GM20431 (cell line): ENCODE results near the gene CORO1C.

Experiments used
- in situ Hi-C: fragments of 300-500 bp; cut with MseI, MboI; formaldehyde crosslinking; loops from one replicate; pipeline ENCODE4 v1.15.0; 2020; ENCODE audit warnings: low sequenced_read_pairs; ENCODE audit not compliant: unreplicated experiment

Gene CORO1C

DNA sequence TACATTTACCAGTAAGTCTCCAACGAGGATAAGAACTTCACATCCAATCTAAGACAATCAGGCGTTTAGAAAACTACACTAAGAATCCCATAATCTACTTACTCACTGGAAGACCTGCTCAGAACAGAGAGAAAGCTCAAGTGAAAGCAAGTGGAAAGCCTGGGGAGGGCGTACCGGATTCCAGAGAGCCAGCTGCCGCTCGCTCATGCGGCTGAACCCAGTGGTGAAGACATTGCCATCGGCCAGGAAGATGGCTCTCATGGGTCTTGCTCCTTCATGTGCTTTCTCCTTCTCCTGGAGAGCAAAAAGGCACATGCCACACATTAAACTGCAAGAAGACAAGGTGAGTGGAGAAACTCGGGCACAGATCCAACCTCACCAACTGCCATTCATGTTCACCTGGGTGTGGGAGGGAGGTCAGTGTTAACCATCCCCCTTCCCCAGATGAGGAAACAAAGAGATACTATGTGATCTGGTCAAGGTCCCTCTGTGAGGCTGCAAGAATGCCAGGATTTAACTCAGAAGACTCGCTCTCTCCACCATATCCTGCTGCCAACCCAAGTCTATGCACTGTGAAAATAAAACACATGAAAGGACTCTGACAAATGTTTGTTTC is 74.1 kb downstream of the CORO1C start:
- in situ Hi-C loops, result loop anchor here (25.0 kb wide), 1 partner anchor 305 kb away; no protein-coding TSS in a partner anchor

DNA sequence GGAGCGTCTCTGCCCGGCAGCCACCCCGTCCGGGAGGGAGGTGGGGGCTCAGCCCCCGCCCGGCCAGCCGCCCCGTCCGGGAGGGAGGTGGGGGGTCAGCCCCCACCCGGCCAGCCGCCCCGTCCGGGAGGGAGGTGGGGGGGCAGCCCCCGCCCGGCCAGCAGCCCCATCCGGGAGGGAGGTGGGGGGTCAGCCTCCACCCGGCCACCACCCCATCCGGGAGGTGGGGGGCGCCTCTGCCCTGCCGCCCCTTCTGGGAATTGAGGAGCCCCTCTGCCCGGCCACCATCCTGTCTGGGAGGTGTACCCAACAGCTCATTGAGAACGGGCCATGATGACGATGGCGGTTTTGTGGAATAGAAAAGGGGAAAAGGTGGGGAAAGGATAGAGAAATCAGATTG is 75.1 kb downstream of the CORO1C start:
- in situ Hi-C loops, result loop anchor here (25.0 kb wide), 1 partner anchor 306 kb away; no protein-coding TSS in a partner anchor

- in situ Hi-C loops, result loop anchor here (25.0 kb wide), 1 partner anchor 307 kb away; no protein-coding TSS in a partner anchor
Observed at GRCh38 chr12:108655812-108656175, 75.5 kb downstream of the CORO1C start.

GRCh38 chr12:108654622-108655021 is 76.7 kb downstream of the CORO1C start:
- in situ Hi-C loops, result loop anchor here (25.0 kb wide), 1 partner anchor 308 kb away; no protein-coding TSS in a partner anchor

DNA sequence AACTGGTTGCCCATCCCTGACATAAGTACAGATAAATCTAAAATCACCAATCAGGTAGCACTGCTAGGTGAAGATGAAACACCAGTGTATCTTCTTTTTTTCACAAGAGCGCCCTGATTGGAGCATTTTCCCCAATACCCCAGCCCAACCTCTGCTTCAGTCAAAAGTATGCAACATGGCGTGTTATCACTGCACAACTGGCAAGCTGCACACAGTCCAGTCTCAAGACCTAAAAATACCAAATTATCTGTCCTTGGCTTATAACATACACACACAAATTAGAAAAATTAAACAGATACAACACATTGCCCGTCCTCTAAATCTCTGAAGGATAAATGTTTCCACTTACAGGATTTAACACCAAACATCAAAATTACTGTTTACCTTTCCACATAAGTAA is 77.4 kb downstream of the CORO1C start:
- in situ Hi-C loops, result loop anchor here (25.0 kb wide), 1 partner anchor 308 kb away; no protein-coding TSS in a partner anchor

GRCh38 chr12:108653082-108653516 is 78.2 kb downstream of the CORO1C start:
- in situ Hi-C loops, result loop anchor here (25.0 kb wide), 1 partner anchor 309 kb away; no protein-coding TSS in a partner anchor

DNA sequence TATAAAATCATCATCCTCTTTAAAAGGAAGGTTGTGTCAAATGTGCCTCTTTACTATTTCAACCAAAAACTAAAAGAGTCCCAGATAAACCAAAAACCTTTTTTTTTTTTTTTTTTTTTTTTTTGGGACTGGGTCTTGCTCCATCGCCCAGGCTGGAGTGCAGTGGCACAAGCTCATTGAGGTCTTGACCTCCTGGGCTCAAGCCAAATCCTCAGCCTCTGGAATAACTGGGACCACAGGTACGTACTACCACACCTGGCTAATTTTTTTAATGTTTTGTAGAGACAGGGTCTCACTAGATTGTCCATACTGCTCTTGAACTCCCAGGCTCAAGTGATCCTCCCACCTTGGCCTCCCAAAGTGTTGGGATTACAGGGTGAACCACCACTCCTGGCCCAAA is 81.2 kb downstream of the CORO1C start:
- in situ Hi-C loops, result loop anchor here (25.0 kb wide), 1 partner anchor 312 kb away; no protein-coding TSS in a partner anchor

DNA sequence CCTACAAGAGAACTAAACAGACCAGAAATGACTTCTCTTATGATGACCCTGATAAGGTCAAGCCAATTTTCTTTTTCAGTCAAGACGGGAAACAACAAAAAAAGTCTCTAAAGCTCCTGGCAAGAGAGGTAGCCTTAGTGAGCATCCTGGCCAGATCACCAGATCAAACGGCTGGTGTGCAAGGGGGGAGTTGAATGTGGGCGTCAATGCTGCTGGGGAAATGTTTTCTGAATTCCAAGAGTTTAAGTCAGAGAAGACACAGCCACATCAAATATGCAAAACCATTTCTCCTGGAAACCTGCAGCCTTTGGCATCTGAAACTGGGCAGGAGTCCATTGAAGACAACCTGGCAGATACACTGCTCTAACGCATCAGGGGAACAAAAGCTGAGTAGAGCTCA is 81.6 kb downstream of the CORO1C start:
- in situ Hi-C loops, result loop anchor here (25.0 kb wide), 1 partner anchor 313 kb away; no protein-coding TSS in a partner anchor

DNA sequence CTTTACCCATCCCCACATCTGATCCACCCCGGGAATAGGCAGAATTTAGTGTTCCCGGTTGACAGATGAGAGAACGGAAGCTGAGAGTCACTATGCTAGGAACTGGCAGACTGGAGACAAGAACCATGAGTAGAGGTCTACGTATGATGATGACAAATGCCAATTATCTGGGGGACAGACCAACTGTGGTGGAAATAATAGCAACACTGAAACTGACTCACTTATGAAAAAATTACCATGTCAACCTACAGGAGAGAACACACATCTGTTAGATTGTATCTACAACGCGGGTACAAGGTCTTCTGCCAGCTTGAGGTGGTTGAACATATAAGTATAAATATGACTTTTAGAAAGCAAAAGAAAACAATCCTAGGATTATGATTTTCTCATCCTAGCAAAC is 82.2 kb downstream of the CORO1C start:
- in situ Hi-C loops, result no loop called here

DNA sequence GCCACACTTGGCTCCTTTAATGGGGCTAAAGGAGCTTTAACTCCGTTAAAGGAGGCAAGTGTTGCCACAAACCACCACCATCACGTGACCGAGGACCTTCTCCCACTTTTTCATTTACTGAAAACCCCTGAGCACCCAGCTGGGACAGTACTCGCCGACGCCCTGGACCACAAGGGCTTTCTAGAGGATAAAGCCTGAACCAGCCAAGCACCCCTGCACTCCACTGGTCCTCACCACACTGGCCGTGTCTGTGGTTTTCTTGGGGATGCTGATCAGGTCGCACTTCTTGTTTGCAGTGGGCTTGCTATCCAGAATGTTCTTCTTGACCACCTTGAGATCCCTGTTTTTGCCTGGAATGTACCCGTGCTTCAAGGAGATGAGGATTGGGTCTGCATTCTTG is 82.9 kb downstream of the CORO1C start:
- in situ Hi-C loops, result no loop called here

DNA sequence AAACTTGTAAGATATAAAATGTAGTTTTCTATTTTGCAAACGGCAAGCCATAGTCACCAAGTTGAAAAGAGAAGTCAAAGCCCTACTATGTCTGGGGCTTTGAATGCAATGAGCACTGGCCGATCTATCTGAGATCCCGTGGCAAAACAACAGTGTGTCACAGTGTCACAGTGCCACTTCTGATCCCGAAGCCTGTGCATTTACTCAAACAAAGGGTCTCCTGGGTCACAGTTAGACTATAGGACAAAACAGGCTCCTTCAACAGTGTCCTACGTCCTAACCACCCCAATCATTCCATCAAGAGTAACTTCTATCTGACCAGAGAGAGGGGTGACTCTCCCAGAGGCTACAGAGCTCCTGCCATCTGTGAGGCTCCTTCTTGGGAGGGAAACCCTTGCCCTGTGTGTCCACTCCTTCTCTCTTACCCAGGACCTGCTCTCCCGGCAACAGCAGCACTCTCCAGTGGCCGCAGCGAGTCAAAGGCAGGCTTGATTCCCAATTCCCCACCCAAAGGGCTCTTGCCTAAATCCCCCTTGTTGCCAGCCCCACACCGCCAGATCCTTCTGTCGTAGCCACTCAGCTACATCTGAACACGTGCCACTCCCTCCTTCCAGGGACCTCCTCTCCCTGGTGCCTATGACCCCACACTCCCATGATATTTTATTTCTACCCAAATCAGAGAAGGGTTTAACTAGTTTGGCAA is 83.6 kb downstream of the CORO1C start:
- in situ Hi-C loops, result no loop called here

DNA sequence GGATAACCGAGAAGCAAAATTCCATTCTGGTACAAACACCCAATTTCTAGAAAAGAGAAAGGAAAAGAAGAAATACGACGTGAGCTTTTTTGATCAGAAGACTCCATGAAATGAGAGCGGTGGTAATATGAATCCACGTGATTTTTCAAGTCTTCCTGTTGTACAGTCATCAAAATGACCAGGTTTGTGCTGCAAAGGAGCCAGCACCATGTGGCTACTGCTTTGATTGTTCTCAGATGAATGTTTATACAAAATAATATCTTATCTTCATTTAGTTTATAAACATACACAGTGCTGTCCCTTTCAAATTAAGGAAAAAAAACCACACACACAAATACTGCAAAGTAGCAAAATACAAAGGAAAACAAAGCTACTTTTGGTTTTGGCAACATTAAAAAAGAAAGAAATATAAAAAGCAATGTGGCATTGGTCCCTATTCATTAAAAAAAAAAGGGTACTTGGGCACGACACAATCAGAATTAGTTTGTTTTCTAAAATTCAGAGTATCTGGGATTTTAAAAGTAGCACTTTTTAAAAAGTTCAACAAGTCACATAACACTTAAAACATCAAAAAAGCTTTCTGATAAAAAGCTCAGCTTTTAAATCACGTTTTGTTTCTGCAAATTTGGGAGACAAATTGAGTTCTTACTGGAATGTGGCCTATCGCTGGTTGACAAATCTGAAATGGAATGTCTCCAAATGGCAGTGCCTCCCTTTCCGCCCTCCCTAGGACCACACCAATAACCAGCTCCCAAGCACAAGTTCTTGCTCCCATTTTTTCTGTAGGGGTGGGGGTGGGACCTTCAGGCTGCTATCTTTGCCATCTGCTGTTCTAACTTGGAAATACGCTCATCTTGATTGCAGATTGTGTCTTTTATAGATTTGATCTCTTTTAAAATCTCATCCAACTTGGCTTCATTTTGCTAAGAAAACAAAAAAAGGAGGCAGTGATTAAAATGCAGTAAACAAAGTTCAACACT is 84.4 kb downstream of the CORO1C start:
- in situ Hi-C loops, result no loop called here

DNA sequence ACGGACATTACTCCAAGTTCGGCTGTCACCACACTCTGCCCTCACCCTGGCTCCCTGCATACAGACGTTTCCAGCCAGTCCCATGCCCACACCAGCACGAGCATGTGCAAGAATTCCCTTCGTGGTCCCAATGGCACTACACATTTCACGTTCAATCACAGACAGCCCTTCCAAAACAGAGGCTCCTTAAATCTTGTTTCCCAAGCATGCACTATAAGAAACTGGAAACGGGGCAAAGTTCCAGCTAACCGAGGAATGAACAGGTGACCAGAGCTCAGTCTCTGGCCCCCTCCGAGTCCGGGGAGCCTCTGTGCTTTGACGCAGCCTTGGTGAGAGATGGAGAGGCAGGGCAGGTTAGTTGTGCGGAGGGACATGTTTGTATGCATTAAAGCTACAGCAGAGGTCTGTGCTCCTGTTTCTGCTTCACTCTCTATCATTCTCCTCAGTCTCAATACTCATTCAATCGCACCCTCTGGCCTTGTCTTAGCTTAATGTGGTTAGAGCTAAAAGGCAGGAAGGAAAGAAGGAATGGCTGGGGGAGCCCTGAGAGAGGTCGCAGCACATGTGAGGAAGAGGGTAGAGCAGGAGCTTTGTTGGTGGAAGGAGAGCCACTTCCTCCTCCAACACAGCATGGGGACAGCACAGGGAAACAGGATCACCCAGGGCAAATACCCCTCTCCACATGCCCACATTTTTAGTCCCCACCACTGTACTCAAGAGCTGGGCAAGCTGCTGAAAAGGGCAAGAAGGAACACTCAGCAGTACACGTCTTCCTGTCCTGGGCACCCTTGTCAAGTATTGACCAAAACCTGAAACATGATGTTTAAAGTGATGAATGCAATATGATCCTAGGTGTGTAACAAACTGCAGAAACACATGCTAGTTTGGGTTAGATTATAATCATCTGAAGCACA is 85.4 kb downstream of the CORO1C start:
- in situ Hi-C loops, result no loop called here

DNA sequence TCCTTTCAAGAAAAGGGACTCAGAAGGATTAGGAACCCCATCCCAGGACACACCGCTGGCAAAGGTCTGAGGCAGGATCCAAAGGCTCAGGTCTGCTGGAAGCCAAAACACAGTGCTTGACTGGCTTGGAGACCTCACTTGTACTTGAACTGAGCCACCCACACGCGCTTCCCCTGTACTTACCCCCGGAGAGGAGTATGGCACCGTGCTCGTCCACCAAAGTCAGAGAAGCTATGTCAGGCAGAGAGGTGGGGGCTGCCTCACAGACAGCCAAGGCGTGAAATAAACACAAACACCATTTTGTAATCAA is 86.6 kb downstream of the CORO1C start:
- in situ Hi-C loops, result no loop called here

DNA sequence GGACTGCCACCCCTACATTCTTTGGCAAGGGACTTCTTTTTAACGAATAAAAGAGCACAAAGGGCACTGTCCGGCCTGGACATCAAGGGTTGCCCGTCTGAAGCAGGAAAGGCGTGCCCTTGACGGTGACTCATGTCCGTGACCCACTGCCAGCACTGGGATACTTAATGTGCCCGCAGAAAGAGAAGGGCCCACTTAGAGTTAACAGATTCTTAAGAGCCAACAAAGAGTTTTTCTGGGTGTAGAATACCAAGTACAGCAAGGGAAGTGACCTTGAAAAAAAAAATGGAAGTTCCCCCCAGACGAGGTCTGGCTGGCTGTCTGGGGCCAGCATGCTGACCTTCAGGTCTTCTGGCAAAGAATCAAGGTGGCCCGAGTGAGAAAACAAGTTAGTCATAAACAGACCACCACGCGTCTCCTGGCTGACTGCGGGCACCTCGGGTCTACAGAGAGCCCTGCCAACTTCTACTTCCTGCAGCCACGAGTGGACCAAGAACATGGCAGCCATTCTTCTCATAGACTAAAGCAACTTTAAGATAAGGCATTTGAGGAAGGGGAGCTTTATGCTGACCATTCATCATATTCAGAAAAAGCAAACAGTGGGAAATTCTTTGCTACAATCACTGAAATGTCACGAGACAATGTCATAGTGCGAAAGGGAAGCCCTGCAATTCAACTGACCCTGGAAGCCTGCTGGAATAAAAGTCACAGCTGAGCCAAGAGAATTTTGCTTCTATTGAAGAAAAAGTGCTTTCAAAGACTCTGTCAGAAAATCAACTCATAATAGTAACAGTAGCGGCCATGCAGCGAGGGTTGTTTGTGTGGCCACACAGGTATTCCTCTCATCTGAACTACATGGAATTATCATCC is 87.1 kb downstream of the CORO1C start:
- in situ Hi-C loops, result no loop called here

GRCh38 chr12:108642899-108643654 is 88.2 kb downstream of the CORO1C start:
- in situ Hi-C loops, result no loop called here

DNA sequence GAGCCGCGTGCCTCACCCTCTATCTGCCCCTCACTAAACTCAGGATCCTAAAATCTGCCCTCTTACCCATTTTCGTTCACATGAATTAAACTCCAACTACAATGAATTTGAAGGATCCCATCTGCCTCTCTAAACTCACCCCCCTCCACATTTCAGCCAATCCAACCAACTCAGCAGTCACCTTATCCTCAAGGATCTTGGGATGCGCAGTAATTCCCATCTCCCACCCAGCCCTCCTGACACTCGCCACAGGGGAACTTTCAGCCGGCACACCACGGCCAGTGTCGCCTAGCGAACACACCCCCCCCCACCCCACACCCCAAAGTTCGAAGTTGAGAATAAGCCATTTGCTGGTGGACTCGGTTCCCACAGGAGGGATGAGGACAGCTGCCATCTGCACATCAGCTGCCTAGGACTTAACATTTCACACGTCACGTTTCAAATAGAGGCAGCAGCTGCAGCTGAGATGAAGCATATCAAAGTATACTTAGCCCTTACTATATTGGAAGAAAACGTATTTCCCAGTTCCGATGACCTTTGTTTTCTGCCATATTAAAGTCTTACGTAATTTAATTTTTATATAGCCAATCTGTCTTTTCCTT is 88.9 kb downstream of the CORO1C start:
- in situ Hi-C loops, result no loop called here
